Ishikawa (cell line): ENCODE results near the gene BACH2.

Experiments used
- CEBPB ChIP-seq: IDR thresholded peaks from 2 replicates; pipeline ENCODE4 v1.6.1; 2012
- CREB1 ChIP-seq: IDR thresholded peaks from 2 replicates; pipeline ENCODE4 v1.6.1; 2012; ENCODE audit warnings: low read depth
- EGR1 ChIP-seq: IDR thresholded peaks from 2 replicates; pipeline ENCODE4 v1.6.1; 2012
- EP300 ChIP-seq: IDR thresholded peaks from 2 replicates; pipeline ENCODE4 v1.6.1; 2012; ENCODE audit warnings: borderline replicate concordance
- FOXM1 ChIP-seq: IDR thresholded peaks from 2 replicates; pipeline ENCODE4 v1.6.1; 2012; ENCODE audit warnings: low read depth, borderline replicate concordance
- NFIC ChIP-seq: IDR thresholded peaks from 2 replicates; pipeline ENCODE4 v1.6.1; 2012
- RAD21 ChIP-seq: IDR thresholded peaks from 2 replicates; pipeline ENCODE4 v1.6.1; 2012; ENCODE audit warnings: low read depth
- REST ChIP-seq: IDR thresholded peaks from 2 replicates; pipeline ENCODE4 v1.6.1; 2012; ENCODE audit warnings: low read depth, mild to moderate bottlenecking
- TAF1 ChIP-seq: IDR thresholded peaks from 2 replicates; pipeline ENCODE4 v1.6.1; 2012; ENCODE audit warnings: low read depth, mild to moderate bottlenecking
- TCF12 ChIP-seq: IDR thresholded peaks from 2 replicates; pipeline ENCODE4 v1.6.1; 2012; ENCODE audit warnings: low read depth
- TEAD4 ChIP-seq: IDR thresholded peaks from 2 replicates; pipeline ENCODE4 v1.6.1; 2012
- USF1 ChIP-seq: IDR thresholded peaks from 2 replicates; pipeline ENCODE4 v1.6.1; 2012
- YY1 ChIP-seq: IDR thresholded peaks from 2 replicates; pipeline ENCODE4 v1.6.1; 2012; ENCODE audit warnings: low read depth
- ZBTB7A ChIP-seq: IDR thresholded peaks from 2 replicates; pipeline ENCODE4 v1.6.1; 2012; ENCODE audit warnings: low read depth
- TF ChIP-seq, protein P1 (sequence below): IDR thresholded peaks from 2 replicates; pipeline ENCODE4 v1.6.1; 2012

The BACH2 gene

DNA sequence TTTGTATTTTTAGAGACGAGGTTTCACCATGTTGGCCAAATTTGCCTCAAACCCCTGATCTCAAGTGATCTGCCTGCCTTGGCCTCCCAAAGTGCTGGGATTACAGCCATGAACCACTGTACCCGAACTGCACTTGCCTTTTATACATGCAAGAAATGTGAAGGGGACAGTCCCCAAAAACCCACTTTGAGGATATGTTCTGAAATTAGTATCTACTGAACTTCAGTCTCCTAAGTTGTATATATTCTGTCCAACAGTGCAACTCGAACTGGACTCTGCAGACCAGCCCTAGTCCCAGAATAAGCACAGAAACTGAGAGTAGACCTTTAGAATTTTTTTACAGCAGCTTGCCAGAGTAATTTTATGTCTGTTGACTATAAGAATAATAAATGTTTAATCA is 28.5 kb downstream of the BACH2 start:
- TF ChIP-seq EP300 = no peak
- no peak for TF ChIP-seq FOXM1
- TF ChIP-seq YY1 = no peak

- no peak for TF ChIP-seq FOXM1
- TF ChIP-seq CREB1 = no peak
- TF ChIP-seq ZBTB7A = no peak
- no peak for TF ChIP-seq TEAD4
- TF ChIP-seq REST = no peak
- no peak for TF ChIP-seq RAD21
- no peak for TF ChIP-seq EGR1
- TF ChIP-seq TCF12 = no peak
- no peak for TF ChIP-seq YY1
- TF ChIP-seq USF1 = no peak
- no peak for TF ChIP-seq TAF1
- TF ChIP-seq EP300 = no peak
- no peak for TF ChIP-seq CEBPB
- TF ChIP-seq, protein P1, sequence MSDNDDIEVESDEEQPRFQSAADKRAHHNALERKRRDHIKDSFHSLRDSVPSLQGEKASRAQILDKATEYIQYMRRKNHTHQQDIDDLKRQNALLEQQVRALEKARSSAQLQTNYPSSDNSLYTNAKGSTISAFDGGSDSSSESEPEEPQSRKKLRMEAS = no peak
Measured at GRCh38 chr6:90266905-90267621, 29.6 kb downstream of the BACH2 start.

GRCh38 chr6:90264561-90264960 is 32.1 kb downstream of the BACH2 start:
- TF ChIP-seq CEBPB (no peak), TEAD4 (no peak), FOXM1 (no peak), USF1 (no peak), RAD21 (no peak), EGR1 (no peak), NFIC (no peak), EP300 (no peak), REST (no peak), ZBTB7A (no peak)
- TF ChIP-seq, protein P1 = no peak

- no peak for TF ChIP-seq TCF12
- TF ChIP-seq TEAD4 = no peak
- TF ChIP-seq NFIC = no peak
- TF ChIP-seq CEBPB = no peak
- TF ChIP-seq FOXM1 = no peak
- no peak for TF ChIP-seq EP300
- TF ChIP-seq CREB1 = no peak
- no peak for TF ChIP-seq TAF1
- no peak for TF ChIP-seq EGR1
- no peak for TF ChIP-seq YY1
- no peak for TF ChIP-seq REST
- no peak for TF ChIP-seq ZBTB7A
- no peak for TF ChIP-seq RAD21
- TF ChIP-seq USF1 = no peak
- TF ChIP-seq, protein P1 = no peak
Measured at GRCh38 chr6:90263633-90264032, 33.0 kb downstream of the BACH2 start.
